HL-60/S4 treated with retinoic acid at 250 ng/mL for 4 days and 3 days (cell line): ENCODE results near the gene RSRC1.
"Not testable (repeated sequence)": the region's sequence is repeated elsewhere in the genome, so short reads cannot be mapped to it uniquely, and the experiment has no call there.

Experiments
- in situ Hi-C: fragments of 300-500 bp; cut with MboI; formaldehyde crosslinking; loops from 2 replicates; pipeline ENCODE4 v1.7.0; 2022; ENCODE audit warnings: low sequenced_read_pairs

RSRC1 gene

DNA sequence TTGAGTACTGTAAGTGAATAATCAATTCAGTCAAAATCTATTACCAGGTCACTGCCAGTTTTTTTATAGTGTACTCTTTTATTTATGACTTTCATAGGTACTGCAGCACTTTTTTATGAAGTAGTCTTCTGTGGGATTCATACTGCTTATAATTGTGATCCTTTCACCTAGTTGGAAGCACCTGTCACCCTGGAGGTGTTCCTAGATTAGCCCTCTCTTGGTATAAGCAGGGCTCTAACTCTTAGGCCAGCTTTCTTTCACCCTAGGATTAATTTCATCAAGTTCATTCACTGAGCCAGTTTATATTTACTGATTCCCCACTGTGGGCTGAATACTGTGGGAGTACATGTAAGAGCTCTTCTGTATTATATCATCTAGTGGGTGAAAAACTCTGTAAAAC is 395.2 kb downstream of the RSRC1 start:
- in situ Hi-C loops = no loop called here

DNA sequence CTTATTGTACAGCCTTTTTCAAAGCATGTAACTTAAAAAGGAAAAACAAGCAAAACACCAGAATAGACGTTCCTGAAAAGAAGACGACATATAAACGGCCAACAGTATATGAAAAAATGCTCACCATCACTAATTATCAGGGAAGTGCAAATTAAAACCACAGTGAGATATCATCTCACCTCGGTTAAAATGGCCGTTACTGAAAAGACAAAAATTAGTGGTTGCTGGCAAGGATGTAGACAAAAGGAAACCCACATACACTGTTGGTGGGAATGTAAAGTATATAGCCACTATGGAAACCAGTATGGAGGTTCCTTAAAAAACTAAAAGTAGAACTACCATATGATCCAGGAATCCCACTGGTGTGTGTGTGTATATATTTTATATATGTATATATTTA is 396.6 kb downstream of the RSRC1 start:
- in situ Hi-C loops = no loop called here

DNA sequence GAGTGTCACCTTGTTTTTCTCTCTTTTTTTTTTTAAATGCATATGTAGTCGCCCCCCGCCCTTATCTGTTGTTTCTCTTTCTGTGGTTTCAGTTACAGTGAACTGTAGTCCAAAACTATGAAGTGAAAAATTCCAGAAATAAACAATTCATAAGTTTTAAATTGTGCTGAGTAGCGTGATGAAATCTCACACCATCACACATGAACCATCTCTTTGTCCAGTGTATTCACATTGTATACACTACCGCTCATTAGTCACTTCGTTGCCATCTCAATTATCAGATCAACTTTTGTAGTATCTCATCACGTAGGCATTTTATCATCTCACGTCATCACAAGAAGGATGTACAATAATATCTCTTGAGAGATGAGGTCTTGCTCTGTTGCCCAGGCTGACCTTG is 398.6 kb downstream of the RSRC1 start:
- in situ Hi-C loops = no loop called here

DNA sequence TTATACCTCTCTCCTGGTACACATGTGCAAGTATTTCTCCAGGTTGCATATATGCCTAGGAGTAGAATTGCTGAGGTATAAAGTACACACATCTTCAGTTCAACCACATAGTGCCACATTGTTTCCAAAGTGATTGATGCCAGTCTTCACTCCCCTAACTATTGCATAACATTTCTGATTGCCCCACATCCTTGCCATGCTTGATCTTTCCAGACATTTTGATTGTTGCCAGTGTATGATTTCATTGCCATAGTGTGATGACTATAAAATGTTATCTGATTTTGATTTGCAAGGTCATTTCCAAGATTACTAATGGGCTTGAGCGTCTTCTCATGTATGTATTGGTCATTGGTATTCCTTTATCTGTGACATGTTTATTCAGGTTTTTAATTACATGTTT is 400.0 kb downstream of the RSRC1 start:
- in situ Hi-C loops = no loop called here

DNA sequence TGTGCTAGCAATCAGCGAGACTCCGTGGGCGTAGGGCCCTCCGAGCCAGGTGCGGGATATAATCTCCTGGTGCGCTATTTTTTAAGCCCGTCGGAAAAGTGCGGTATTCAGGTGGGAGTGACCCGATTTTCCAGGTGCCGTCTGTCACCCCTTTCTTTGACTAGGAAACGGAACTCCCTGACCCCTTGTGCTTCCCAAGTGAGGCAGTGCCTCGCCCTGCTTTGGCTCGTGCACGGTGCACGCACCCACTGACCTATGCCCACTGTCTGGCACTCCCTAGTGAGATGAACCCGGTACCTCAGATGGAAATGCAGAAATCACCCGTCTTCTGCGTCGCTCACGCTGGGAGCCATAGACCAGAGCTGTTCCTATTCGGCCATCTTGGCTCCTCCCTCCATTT is 406.8 kb downstream of the RSRC1 start:
- in situ Hi-C loops = not testable (repeated sequence)

DNA sequence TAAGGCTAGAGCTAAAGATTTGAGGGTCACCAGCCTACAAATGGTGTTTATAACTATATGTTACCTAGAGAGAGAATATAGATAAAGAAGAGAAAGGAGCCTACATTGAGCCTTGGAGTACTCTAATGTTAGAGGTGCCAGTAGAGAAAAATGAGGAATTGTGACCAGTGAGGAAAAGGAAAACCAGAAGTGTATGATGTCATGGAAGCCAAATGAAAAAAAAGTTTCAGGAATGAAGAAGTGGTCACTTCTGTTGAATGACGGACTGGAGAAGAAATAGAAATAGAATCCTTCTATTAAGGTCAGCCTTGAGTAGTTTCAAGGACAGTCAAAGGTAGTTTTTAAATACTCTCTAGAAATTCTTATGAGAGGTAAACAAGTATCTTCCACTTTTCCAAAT is 409.9 kb downstream of the RSRC1 start:
- in situ Hi-C loops = no loop called here

DNA sequence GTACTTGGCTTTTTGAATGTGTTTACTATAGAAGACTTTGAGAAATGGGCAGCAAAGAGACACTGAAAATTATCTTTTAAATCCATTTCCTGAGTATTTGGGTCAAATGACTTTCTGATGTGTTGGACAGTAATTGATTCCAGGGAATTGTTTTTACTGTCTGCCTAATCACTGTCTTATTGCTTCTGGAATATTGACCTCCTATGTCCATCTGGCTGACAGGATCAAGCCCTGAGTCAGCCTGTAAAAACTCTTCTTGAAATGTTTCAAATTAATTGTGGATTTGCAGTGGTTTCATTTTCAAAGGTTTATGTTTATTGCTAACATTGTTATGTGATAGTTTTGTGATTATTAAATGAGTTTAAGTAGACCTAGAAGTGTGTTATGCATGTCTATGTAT is 410.5 kb downstream of the RSRC1 start:
- in situ Hi-C loops = no loop called here

DNA sequence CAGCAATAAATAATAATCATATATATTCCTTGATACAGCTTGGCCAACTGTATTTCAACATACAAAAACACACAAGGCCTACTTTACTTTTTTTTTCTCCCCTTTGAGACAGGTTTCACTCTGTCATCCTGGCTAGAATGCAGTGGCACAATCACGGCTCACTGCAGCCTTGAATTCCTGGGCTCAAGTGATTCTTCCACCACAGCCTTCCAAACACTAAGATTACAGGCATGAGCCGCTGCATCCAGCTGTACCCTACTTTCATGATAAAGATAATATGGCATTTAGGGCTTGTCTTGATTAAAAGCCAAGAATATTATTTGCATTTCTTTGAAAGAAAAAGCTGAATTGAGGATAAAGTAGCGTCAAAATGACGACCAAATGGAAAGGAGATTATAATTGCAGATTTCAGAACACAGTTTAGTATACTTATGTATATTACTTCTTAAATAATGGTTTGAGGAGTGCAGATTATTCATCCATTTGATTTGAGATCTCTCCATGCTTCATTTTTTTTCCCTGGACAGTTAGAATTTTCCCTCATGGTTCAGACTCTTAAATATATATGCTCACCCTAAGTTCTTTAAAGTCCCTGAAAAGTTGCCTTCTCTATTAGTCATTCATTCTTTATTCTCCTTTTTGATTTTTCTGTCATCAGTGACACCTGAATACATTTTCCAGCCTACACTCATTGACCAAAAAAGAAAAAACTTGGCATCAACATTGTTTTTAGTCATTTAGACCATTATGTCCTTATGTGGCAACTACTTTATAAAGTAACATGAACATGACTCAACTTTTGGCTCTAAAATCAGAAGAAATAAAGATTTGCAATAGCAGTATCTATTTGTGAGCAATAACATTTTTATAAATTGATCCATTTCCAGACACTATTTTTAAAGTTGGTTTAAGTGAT is 412.6 kb downstream of the RSRC1 start:
- in situ Hi-C loops = no loop called here

DNA sequence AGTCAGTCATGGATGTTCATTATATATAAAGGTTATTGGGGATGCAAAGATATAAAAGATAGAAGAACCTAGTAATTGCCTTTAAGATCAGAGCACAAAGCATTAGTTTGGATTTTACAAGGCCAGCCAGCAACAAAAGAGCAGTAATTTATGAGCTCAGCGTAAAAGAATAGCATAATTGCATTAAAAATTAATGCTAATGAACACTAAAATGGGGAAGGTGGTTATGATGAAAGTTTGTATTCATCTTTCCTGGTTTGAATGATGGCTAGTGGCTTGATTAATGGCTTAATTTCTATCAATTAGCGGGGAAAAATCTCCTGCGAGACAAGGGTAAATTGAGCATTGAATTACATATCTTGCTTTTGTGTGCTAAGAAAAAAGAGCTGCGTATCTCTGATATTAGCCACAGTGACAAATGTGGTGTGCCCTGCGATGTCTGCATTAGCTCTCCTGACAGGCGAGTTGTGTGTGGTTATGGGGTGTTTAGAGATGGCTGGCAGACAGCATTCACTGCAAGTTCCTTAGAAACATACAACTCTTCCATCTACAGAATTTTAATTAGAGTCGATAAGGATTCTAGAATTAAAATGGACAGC is 418.3 kb downstream of the RSRC1 start:
- in situ Hi-C loops = no loop called here

DNA sequence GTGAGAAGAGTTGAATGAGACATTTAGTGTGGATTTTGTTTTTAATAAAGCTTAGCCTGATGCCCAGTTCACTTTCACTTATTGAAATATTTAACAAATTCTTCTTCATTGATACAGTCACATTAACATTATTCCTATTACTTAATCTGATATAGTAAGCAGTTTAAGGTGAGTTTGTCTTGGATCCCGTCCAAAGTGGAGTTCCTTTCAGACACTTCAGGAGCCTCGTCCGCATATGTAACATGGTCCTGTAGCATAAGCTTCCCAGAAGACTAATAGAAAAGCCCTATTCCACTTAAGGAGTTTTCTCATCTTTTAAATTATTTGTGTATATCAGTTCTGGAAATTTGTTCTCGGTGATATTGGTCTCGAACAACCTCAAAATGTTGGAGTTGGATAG is 421.4 kb downstream of the RSRC1 start:
- in situ Hi-C loops = no loop called here

DNA sequence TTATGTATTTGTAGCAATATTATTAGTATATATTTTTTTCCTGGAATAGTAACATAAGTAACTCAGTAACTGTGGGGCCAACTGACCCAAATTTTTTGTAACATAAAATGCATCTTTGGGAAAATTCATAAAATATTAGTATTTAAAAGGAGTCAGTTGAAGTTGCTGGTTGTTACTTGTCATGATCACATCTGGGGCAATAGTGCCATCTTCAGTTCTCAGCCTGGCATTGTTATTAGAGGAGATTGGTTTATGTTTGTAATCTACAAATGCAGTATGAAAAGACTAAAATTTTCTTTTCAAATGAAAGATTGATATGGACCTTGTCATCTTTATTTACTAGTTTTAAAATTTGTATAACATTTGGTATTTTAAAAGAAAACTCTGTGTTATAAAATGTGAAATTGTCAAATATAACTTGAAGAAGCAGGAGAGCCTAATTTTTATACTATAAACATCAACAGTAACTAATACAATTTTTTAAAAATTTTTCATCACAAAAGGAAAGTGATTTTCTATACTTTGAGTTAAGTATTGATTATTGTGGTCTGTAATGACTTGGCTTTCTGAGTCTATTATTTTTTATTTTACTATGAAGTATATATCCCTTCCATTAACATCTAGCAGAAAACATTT is 422.3 kb downstream of the RSRC1 start:
- in situ Hi-C loops = no loop called here

DNA sequence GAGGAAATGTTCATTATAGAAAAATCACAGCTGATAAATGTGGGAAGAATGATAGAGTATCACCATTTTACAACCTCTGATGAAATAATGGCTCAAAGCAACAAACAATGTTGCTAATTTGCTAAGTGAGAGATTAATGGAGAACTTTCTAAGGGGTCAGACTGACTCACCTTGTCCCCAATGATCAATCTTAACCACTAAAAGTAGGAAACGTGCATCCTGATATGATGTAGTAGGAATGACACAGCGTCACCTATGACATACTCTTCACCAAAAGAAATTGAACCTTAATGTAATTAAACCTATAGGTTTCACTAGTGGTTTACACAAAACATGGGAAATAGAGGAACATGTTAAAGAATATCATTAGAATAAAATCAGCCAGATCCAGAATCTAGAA is 426.0 kb downstream of the RSRC1 start:
- in situ Hi-C loops = no loop called here

DNA sequence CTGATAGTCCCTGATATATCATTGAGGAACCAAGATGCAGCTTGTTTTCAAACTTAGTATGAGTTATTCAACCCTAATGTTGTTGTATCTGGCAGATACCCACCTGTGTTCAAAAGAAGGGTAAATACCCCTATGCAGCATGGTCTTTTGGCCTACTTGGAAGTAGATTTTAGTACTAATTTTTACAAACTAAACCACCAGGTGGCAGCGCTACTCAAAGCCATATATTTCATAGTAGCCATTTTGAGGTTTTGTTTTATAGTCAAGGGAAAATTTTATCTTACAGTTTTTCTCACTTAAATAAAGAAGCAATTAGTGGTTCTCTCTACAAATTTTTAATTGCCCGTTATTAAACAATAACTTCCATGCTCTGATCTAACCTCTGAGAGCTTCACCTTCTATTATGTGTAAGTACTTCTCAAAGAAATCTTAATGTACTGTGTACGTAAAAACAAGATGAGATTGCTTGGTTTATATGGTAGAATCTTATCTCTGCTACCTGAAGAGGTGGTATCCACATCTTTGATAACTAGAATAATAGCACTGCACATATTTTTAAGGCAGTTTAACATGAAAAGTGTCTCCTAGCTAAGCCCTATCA is 429.6 kb downstream of the RSRC1 start:
- in situ Hi-C loops = no loop called here

DNA sequence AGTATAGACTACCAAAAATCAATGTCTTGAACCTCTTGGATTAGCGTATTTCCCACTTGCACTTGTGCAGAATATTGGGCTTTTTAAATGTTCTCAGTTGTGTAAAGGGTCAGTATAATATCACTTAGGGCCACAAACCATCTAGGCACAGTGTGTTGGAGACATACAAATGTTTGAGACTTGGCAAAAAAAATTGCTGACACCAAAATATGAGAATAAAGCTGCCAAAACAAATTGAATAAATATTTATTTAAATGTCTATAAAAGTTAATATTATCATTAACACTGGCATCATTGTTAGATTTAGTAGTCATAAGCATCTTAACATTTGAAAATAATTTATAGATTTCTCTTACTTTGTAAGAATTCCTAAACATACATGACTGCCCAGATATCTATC is 430.2 kb downstream of the RSRC1 start:
- in situ Hi-C loops = no loop called here

DNA sequence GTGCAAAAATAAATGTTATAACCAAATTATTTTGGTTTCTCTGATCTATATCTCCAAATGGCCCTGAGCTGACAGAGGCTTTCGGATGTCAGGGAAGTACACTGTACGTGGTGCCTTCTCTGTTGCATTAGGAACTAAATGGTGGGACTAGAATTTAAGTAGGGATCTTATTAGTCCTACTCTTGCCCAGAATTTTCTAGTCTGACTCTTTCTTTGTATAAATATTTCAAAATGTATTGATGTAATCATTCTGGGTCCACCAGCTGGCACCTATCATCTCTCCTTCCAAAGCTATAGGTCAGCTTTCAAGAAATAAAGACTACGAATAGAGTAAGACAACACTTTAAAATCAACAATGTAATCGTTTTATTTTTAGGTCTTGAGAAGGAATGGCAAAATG is 438.8 kb downstream of the RSRC1 start:
- in situ Hi-C loops = no loop called here

DNA sequence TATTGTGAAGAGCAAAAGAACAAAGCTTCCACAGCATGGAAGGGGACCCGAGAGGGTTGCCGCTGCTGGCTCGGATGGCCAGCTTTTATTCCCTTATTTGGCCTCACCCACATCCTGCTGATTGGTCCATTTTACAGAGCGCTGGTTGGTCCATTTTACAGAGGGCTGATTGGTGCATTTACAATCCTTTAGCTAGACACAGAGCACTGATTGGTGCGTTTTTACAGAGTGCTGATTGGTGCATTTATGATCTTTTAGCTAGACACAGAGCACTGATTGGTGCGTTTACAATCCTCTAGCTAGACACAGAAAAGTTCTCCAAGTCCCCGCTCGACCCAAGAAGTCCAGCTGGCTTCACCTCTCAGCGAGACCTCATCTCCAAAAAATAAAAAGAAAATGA is 440.0 kb downstream of the RSRC1 start:
- in situ Hi-C loops = not testable (repeated sequence)

DNA sequence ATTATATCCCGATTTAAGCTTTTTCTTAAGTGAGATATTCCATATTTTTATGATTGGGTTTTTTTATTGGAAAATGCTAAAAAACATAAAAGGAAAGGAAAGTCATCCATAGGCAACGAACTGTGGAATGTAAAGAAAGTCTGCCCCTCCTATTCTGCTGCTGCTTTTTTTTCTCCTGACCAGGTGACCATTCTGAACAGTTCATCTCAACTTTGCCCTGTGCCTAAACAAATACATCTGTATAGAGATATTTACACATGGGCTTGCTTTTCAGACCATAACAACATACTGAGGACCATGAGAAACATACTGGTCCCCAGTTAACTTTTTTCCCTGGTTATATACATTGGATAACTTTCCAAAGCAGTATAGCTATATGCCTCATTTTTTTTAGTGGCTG is 442.2 kb downstream of the RSRC1 start:
- in situ Hi-C loops = no loop called here

DNA sequence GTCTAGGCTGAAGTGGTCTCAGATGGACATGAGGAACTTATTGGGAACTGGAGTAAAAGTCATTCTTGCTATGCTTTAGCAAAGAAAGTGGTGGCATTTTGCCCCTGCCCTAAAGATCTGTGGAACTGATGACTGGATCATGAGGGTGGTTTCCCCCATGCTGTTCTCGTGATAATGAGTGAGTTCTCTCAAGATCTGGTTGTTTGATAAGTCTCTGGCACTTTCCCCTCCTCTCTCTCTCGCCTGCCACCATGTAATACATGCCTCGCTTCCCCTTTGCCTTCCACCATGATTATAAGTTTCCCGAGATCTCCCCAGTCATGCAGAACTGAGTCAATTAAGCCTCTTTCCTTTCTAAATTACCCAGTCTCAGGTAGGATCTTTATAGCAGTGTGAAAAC is 449.6 kb downstream of the RSRC1 start:
- in situ Hi-C loops = no loop called here

DNA sequence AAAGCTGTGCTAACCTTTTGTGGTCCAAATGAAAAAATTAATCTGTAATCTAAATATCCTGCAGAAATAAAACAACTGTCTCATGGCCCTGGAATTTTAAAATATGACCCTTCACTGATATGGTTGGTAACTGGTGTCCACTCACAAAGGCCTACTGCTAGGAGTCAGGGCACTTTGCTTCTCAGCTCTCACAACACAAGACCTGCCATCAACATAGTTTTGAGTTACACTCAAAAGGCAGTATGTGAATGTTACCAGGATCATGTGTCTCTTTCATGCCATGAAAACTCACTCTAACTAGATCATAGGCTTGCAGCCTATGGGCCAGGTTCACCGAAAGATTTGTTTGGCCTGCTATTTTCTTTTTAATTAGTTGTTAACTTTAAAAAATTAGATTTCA is 451.1 kb downstream of the RSRC1 start:
- in situ Hi-C loops = no loop called here

DNA sequence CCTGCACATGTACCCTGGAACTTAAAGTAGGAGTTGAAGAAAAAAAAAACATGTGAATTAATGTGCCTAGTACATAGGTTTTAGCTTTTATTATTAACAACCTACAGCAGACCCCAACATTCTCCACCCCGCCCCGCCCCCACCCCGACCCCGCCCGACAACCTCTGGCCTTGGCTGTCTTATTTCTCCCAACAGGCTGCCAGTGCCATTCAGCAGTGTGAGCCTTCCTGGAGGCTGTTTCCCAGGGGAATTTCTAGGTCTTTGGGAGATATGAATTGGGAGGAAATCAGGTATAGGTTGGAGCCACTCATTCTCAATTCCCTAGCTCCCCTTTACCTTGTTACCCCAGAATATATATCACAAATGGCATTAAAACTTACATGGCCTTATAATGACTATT is 452.8 kb downstream of the RSRC1 start:
- in situ Hi-C loops = no loop called here

DNA sequence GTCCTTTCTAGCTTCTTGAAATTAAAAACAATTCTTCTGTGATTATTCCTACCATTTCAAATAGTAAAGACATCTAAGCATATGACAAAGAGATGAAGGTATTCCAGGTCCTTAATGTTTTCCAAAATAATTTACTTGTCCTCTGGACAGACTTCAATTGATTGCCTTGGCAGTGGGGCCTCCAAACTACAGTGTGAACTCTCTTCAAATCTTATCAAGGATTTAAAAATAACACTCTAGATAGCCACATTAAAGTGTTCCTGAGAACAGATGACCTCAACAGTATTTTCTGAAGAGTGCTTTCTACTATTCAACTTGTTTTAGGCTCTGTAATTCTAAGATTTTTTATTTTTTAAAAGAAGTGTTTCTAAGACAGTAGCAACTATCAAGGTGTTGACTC is 453.2 kb downstream of the RSRC1 start:
- in situ Hi-C loops = no loop called here

DNA sequence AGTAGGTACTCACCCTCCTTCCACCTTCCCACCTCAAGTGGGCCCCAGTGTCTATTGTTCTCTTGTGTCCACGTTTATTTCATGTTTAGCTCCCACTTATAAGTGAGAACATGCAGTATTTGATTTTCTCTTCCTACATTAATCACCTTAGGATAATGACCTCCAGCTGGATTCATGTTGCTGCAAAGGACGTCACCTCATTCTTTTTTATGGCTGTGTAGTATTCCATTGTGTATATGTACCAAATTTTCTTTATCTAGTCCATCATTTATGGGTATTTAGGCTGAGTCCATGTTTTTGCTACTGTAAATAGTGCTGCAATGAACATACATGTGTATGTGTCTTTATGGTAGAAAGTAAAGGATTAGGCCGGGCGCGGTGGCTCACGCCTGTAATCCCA is 455.2 kb downstream of the RSRC1 start:
- in situ Hi-C loops = no loop called here
